Measurements from ENCODE around the gene PAFAH2.

The PAFAH2 gene

GRCh38 chr1:26035959-26036755 lies 38.3 kb upstream of the PAFAH2 start (continued):
- TF ChIP-seq PATZ1 (tag by site-specific recombination; IDR thresholded peaks at IDR 0.05) (peak; percentile 69), YY1 (tag by site-specific recombination; IDR thresholded peaks at IDR 0.05) (no peak), BCL11B (tag by site-specific recombination; IDR thresholded peaks at IDR 0.05; ENCODE audit: low read depth) (0 out of 2 replicates have a peak, but pooled peaks have one; percentile 26), HIC1 (tag by site-specific recombination; IDR thresholded peaks at IDR 0.05) (peak; percentile 62), ZNF777 (tag by site-specific recombination; IDR thresholded peaks at IDR 0.05; ENCODE audit: borderline replicate concordance) (no peak)

- peak overlapping the region; percentile 83 for H3K4me3 ChIP-seq (ENCODE audit: low read depth, low read length)
- POLR2A ChIA-PET, result interaction anchor here (0.6 to 1.8 kb wide), 7 partner anchors 9 to 356 kb away, joined by 3 to 10 read pairs (median 3); no protein-coding TSS in a partner anchor
- H3K4me1 ChIP-seq (ENCODE audit: control insufficient read depth, insufficient read depth, low read length), result no peaks in the 10 kb centered on the region
- H3K36me3 ChIP-seq (ENCODE audit: control insufficient read depth in 2 of 2, insufficient read depth in 1 of 2, low read length in 2 of 2), result no peaks in the 10 kb centered on the region
- CTCF ChIA-PET, result interaction anchor here (0.6 to 7.5 kb wide), 25 partner anchors 8 to 1125 kb away, joined by 3 to 80 read pairs (median 4); partner anchors contain the start of genes C1orf232, CEP85, EXTL1 and ZNF593
- peak overlapping the region; percentile 56; the same call in 1 of the 2 replicates for H3K27ac ChIP-seq (ENCODE audit: extremely low read depth, low read depth, low read length)
- no peaks in the 10 kb centered on the region for H3K9me3 ChIP-seq (ENCODE audit: control insufficient read depth, insufficient read depth, low read depth, low read length)
- TF ChIP-seq ZNF148 (tag by site-specific recombination; IDR thresholded peaks at IDR 0.05; ENCODE audit: borderline replicate concordance), result no peak
- TF ChIP-seq ZNF670 (tag by site-specific recombination; IDR thresholded peaks at IDR 0.05; ENCODE audit: low read depth), result no peak
- TF ChIP-seq PRDM10 (tag by site-specific recombination; IDR thresholded peaks at IDR 0.05), result no peak
- no peak for TF ChIP-seq ZNF843 (tag by site-specific recombination; IDR thresholded peaks at IDR 0.05)
- TF ChIP-seq FEZF1 (tag by site-specific recombination; IDR thresholded peaks at IDR 0.05), result peak; percentile 69
- TF ChIP-seq KLF1 (tag by site-specific recombination; IDR thresholded peaks at IDR 0.05), result no peak; the same call in 1 of the 2 replicates
- no peak for TF ChIP-seq ZNF302 (tag by site-specific recombination; IDR thresholded peaks at IDR 0.05; ENCODE audit: low read depth)
- no peak for TF ChIP-seq ZNF544 (tag by site-specific recombination; IDR thresholded peaks at IDR 0.05)
- TF ChIP-seq ZNF394 (tag by site-specific recombination; IDR thresholded peaks at IDR 0.05; ENCODE audit: borderline replicate concordance), result peak; percentile 100
- no peak for TF ChIP-seq KLF17 (tag by site-specific recombination; IDR thresholded peaks at IDR 0.05)
- TF ChIP-seq ZNF747 (tag by site-specific recombination; IDR thresholded peaks at IDR 0.05), result no peak
- TF ChIP-seq KLF7 (tag by site-specific recombination; IDR thresholded peaks at IDR 0.05; ENCODE audit: borderline replicate concordance), result no peak
- TF ChIP-seq BCL11A (tag by site-specific recombination; IDR thresholded peaks at IDR 0.05; ENCODE audit: low read depth), result no peak
- no peak for TF ChIP-seq ZSCAN5A (tag by site-specific recombination; IDR thresholded peaks at IDR 0.05)
- no peak for TF ChIP-seq ZNF626 (tag by site-specific recombination; IDR thresholded peaks at IDR 0.05)
Measured at GRCh38 chr1:26035203-26035958, 37.5 kb upstream of the PAFAH2 start.
